HepG2 (cell line): ENCODE data around the gene ALDH1A2. TPM values are rescaled to one million over a fixed set of nuclear protein-coding genes. Genes with fewer than 3 reads are reported as not detected.

ENCODE experiments used
- ATAC-seq: fragments of 200-7000 bp; cut with Tn5 transposase; 3 replicates; pipeline ENCODE4 v1.9.1; 2020; ENCODE audit warnings: mild to moderate bottlenecking, moderate library complexity
- BruUV-seq: library from RNA; stranded (reverse); fragments of 400-500 nt; replicated peaks from 2 replicates; lab custom pipeline; 2021; lab: Mats Ljungman, UMichigan
- CTCF ChIA-PET: fragments of 300-600 bp; formaldehyde crosslinking; extraction: SDS; loops from one replicate; lab custom pipeline; 2021; ENCODE audit warnings: low total read pairs, inconsistent platforms, low intra/inter-chr PET ratio; lab: Yijun Ruan, JAX
- POLR2A ChIA-PET: fragments of 350-600 bp; sonication (Branson Sonifier 250); formaldehyde crosslinking; loops from one replicate; lab custom pipeline; 2020; ENCODE audit warnings: antibody characterized with exemption, inconsistent platforms; lab: Yijun Ruan, JAX
- DNase-seq: peaks from one replicate; pipeline ENCODE4 v3.0.0-alpha.2; 2015; ENCODE audit warnings: low spot score
- FAIRE-seq: peaks from 3 replicates; lab custom pipeline; 2011; peaks lifted over from hg19 to GRCh38; lab: Jason Lieb, UNC
- H2AFZ ChIP-seq: one replicate; pipeline ENCODE4 v1.6.1; 2011; ENCODE audit warnings: low read length, inconsistent platforms
- H3K27ac ChIP-seq: fragments of 300-600 bp; 3 replicates; pipeline ENCODE4 v1.8.0; 2011; ENCODE audit warnings: mixed run types, mild to moderate bottlenecking, mixed read lengths, low read length, inconsistent platforms; ENCODE audit not compliant: insufficient read depth; ENCODE audit errors: extremely low read length
- H3K27me3 ChIP-seq, 2 experiments: fragments of 200-600 bp in 1 of 2; 2 replicates in 1 of 2; 3 replicates in 1 of 2; pipeline versions ENCODE4 v1.6.0 to v1.8.0; 2011; ENCODE audit warnings: low read length in 2 of 2, mild to moderate bottlenecking in 2 of 2, moderate library complexity in 2 of 2, inconsistent platforms in 1 of 2; ENCODE audit not compliant: insufficient read depth in 2 of 2, control insufficient read depth in 1 of 2
- H3K36me3 ChIP-seq, 2 experiments: fragments of 200-600 bp in 1 of 2; replicated peaks in 1 of 2; 2 replicates in 1 of 2; 3 replicates in 1 of 2; pipeline versions ENCODE4 v1.5.1 to v1.8.0; 2011; ENCODE audit warnings: low read length in 2 of 2, inconsistent platforms in 1 of 2; ENCODE audit not compliant: insufficient read depth in 2 of 2, control insufficient read depth in 1 of 2
- H3K4me1 ChIP-seq: 2 replicates; pipeline ENCODE4 v1.5.1; 2012; ENCODE audit warnings: low read length, inconsistent platforms; ENCODE audit not compliant: insufficient read depth
- H3K4me2 ChIP-seq: 2 replicates; pipeline ENCODE4 v1.6.0; 2011; ENCODE audit warnings: low read depth, low read length, inconsistent platforms
- H3K4me3 ChIP-seq, 3 experiments: fragments of 200-600 bp in 1 of 3; sonication (generic), shearing (Covaris generic) in 1 of 3; replicated peaks in 1 of 3; 2 replicates each; pipeline ENCODE4 v1.5.1; 2011 to 2016; ENCODE audit warnings: low read length in 3 of 3, inconsistent platforms in 2 of 3, low read depth in 2 of 3, mild to moderate bottlenecking in 2 of 3, control low read depth in 1 of 3, mixed read lengths in 1 of 3; ENCODE audit not compliant: insufficient read depth in 1 of 3
- H3K79me2 ChIP-seq: one replicate; pipeline ENCODE4 v1.6.1; 2011; ENCODE audit warnings: low read length, inconsistent platforms; ENCODE audit not compliant: insufficient read depth
- H3K9ac ChIP-seq: 2 replicates; pipeline ENCODE4 v1.6.0; 2011; ENCODE audit warnings: mild to moderate bottlenecking, low read depth, low read length, inconsistent platforms; ENCODE audit not compliant: insufficient read depth
- H3K9me3 ChIP-seq: 2 replicates; pipeline ENCODE4 v1.5.1; 2012; ENCODE audit warnings: mild to moderate bottlenecking, low read length
- H4K20me1 ChIP-seq: 2 replicates; pipeline ENCODE4 v1.6.0; 2011; ENCODE audit warnings: inconsistent platforms, mild to moderate bottlenecking, low read length, moderate library complexity; ENCODE audit not compliant: insufficient read depth
- BCLAF1 ChIP-seq: fragments of 450-650 bp; IDR thresholded peaks from 2 replicates; pipeline ENCODE4 v1.6.1; 2017; ENCODE audit warnings: mild to moderate bottlenecking
- CBFB ChIP-seq: sonication (generic); formaldehyde crosslinking; IDR thresholded peaks from 2 replicates; pipeline ENCODE4 v1.4.0; 2020; ENCODE audit warnings: missing genetic modification reagents
- CEBPZ ChIP-seq: IDR thresholded peaks from 2 replicates; pipeline ENCODE4 v1.6.1; 2012; ENCODE audit warnings: low read length, improper control_type of control experiment
- E2F2 ChIP-seq: sonication (generic); formaldehyde crosslinking; IDR thresholded peaks from 2 replicates; pipeline ENCODE4 v1.4.0; 2020; ENCODE audit warnings: missing genetic modification reagents, borderline replicate concordance
- HOMEZ ChIP-seq: IDR thresholded peaks from 2 replicates; pipeline ENCODE4 v1.6.1; 2016; ENCODE audit warnings: low read depth
- HOXA7 ChIP-seq: sonication (generic); formaldehyde crosslinking; IDR thresholded peaks from 2 replicates; pipeline ENCODE4 v1.8.1; 2022; ENCODE audit warnings: mild to moderate bottlenecking, missing genetic modification reagents, moderate library complexity
- IKZF4 ChIP-seq: sonication (generic); formaldehyde crosslinking; IDR thresholded peaks from 2 replicates; pipeline ENCODE4 v1.5.1; 2020; ENCODE audit warnings: borderline replicate concordance, mild to moderate bottlenecking, low read depth, missing genetic modification reagents; ENCODE audit errors: not compliant biosample characterization
- RORA ChIP-seq: sonication (generic); formaldehyde crosslinking; IDR thresholded peaks from 2 replicates; pipeline ENCODE4 v1.5.0; 2020; ENCODE audit warnings: mild to moderate bottlenecking, missing genetic modification reagents, moderate library complexity
- SMARCE1 ChIP-seq: fragments of 450-650 bp; IDR thresholded peaks from 2 replicates; pipeline ENCODE4 v1.6.1; 2017; ENCODE audit warnings: borderline replicate concordance
- TERF1 ChIP-seq: sonication (generic); formaldehyde crosslinking; IDR thresholded peaks from 2 replicates; pipeline ENCODE4 v1.8.0; 2022; ENCODE audit warnings: mild to moderate bottlenecking, missing genetic modification reagents, moderate library complexity
- ZBTB3 ChIP-seq: sonication (generic); formaldehyde crosslinking; IDR thresholded peaks from 2 replicates; pipeline ENCODE4 v1.4.0; 2020; ENCODE audit warnings: low read depth, mild to moderate bottlenecking, moderate library complexity, missing genetic modification reagents, borderline replicate concordance
- ZNF607 ChIP-seq: sonication (generic); formaldehyde crosslinking; IDR thresholded peaks from 2 replicates; pipeline ENCODE4 v1.5.1; 2020; ENCODE audit warnings: missing genetic modification reagents, mild to moderate bottlenecking, borderline replicate concordance
- ZSCAN30 ChIP-seq: sonication (generic); formaldehyde crosslinking; IDR thresholded peaks from 2 replicates; pipeline ENCODE4 v1.5.0; 2020; ENCODE audit warnings: mild to moderate bottlenecking, missing genetic modification reagents
- WGBS: methylation state at CpG from one replicate; pipeline ENCODE4 v1.1.6; 2017; ENCODE audit warnings: low lambda C conversion rate; 5-methylcytosine and 5-hydroxymethylcytosine counted together
- in situ Hi-C: cut with HindIII; loops from 2 replicates; pipeline ENCODE4 v1.10.0; 2017; ENCODE audit warnings: low pct_unique_long_range_greater_than_20kb; ENCODE audit not compliant: extremely low pct_ligation_motif_present
- intact Hi-C: fragments of 100-400 bp; cut with micrococcal nuclease; formaldehyde crosslinking; loops from one replicate; pipeline ENCODE4 v1.10.0; 2022; ENCODE audit not compliant: unreplicated experiment
- polyA plus RNA-seq, 8 experiments: library from polyadenylated mRNA; depleted of rRNA in 3 of 8; stranded (reverse) in 7 of 8; unstranded in 1 of 8; fragments of >200 nt; fragmentation: Illumina TruSeq in 4 of 8; extraction: Trizol in 4 of 8; gene quantifications; 2 replicates each; pipeline versions ENCODE4 v1.2.1 to v1.2.3, GENCODE V29; 2011 to 2016; ENCODE audit warnings: low read depth in 4 of 8, missing spikeins in 1 of 8, mixed read lengths in 1 of 8; ENCODE audit not compliant: insufficient read depth in 1 of 8
- total RNA-seq, 5 experiments: library from RNA; depleted of rRNA; stranded (reverse); fragments of >200 nt; fragmentation: Illumina TruSeq; extraction: Trizol; gene quantifications; 2 replicates each; pipeline ENCODE4 v1.2.3, GENCODE V29; 2016; ENCODE audit warnings: low read depth in 1 of 5

ALDH1A2 gene
- total and polyA plus RNA-seq, 2 of the 13 experiments (the other 11 are each of a cell fraction or from before 2014, with no cell fraction given), result 0.64 to 0.90 TPM

GRCh38 chr15:58048261-58048660, 17.2 kb downstream of the ALDH1A2 start (continued):
- TF ChIP-seq BCLAF1, result no peak
- no peak for TF ChIP-seq ZNF607
- no peak for TF ChIP-seq HOXA7 (CRISPR knock-in tag)
- no peak for TF ChIP-seq ZBTB3 (CRISPR knock-in tag)
- no peak for TF ChIP-seq CBFB (CRISPR knock-in tag)

GRCh38 chr15:58047149-58047548, 18.4 kb downstream of the ALDH1A2 start:
- H4K20me1 ChIP-seq, result no peaks in the 10 kb centered on the region
- WGBS, result 24% methylated on average over 2 of the region's 2 CpGs
- H3K79me2 ChIP-seq, result no peaks in the 10 kb centered on the region
- H3K36me3 ChIP-seq, result no peaks in the 10 kb centered on the region
- intact Hi-C loops (no loop called here), in situ Hi-C loops (no loop called here)
- no peak overlapping the region for H3K9ac ChIP-seq
- POLR2A ChIA-PET, result no interaction called here
- ATAC-seq (no peak), FAIRE-seq (no peak), DNase-seq (no peak)
- no peak overlapping the region for H3K4me3 ChIP-seq
- no peak overlapping the region for H2AFZ ChIP-seq
- H3K9me3 ChIP-seq, result no peaks in the 10 kb centered on the region
- H3K27me3 ChIP-seq, result peaks cover 0 to 7% of the 10 kb centered on the region in 2 experiments; a peak in 1 of 5 replicates
- no peak overlapping the region for H3K4me2 ChIP-seq
- CTCF ChIA-PET, result no interaction called here
- no peaks in the 10 kb centered on the region for H3K4me1 ChIP-seq
- H3K27ac ChIP-seq, result no peak overlapping the region
- no TSS peak for BruUV-seq
- TF ChIP-seq SMARCE1 (no peak), RORA (CRISPR knock-in tag) (no peak), ZSCAN30 (CRISPR knock-in tag) (no peak), IKZF4 (CRISPR knock-in tag) (no peak), E2F2 (CRISPR knock-in tag) (no peak), TERF1 (CRISPR knock-in tag) (no peak), CEBPZ (no peak), HOMEZ (CRISPR knock-in tag) (no peak)
